ENCODE measurements around the gene TIFAB. TPM values are rescaled to one million over a fixed set of nuclear protein-coding genes. Genes with fewer than 3 reads are reported as not detected.

The TIFAB gene
- total RNA-seq, 1 experiment from 2014 or later: not detected

- H3K4me3 ChIP-seq (ENCODE audit: low read depth in 2 of 2, low read length in 2 of 2): no peak overlapping the region
- TF ChIP-seq REST (IDR thresholded peaks at IDR 0.05; ENCODE audit: insufficient read depth in 1 of 2, low read depth in 2 of 2, low read length in 1 of 2) (no peak), SIN3A (IDR thresholded peaks at IDR 0.05; ENCODE audit: borderline replicate concordance, insufficient read depth, low read depth, low read length) (no peak), CTCF (IDR thresholded peaks at IDR 0.05) (no peak), TCF7L2 (IDR thresholded peaks at IDR 0.05; ENCODE audit: low read depth, low read length) (no peak)
- no TSS peak for BruUV-seq (replicated peaks)
- H3K9me3 ChIP-seq (ENCODE audit: control insufficient read depth, insufficient read depth, low read depth, low read length): no peaks in the 10 kb centered on the region
- no peak for ATAC-seq
- H3K27ac ChIP-seq (ENCODE audit: low read length): no peak overlapping the region
- intact Hi-C loops (cut with micrococcal nuclease; ENCODE audit: unreplicated experiment): no loop called here
- in situ Hi-C loops (cut with HindIII; ENCODE audit: low pct_unique_long_range_greater_than_20kb, low sequenced_read_pairs): loop anchor here (25.0 kb wide), 1 partner anchor 363 kb away; the partner anchor contains the start of gene SLC25A48
- ChIA-PET POLR2A (no interaction called here), CTCF (interaction anchor here (0.6 to 1.5 kb wide), 2 partner anchors 17 to 78 kb away, joined by 3 to 4 read pairs; no protein-coding TSS in a partner anchor)
- no peaks in the 10 kb centered on the region for H3K4me1 ChIP-seq (ENCODE audit: control insufficient read depth, insufficient read depth, low read length)
- peaks cover 16% of the 10 kb centered on the region for H3K27me3 ChIP-seq (ENCODE audit: control insufficient read depth, insufficient read depth, low read length)
- no peaks in the 10 kb centered on the region for H3K36me3 ChIP-seq (ENCODE audit: control insufficient read depth, insufficient read depth, low read length)
- no peak for DNase-seq (ENCODE audit: low read depth, low spot score)
These were observed 22.0 kb upstream of the TIFAB start for GRCh38 chr5:135473956-135474670.

- Histone ChIP-seq H3K4me1 (ENCODE audit: control insufficient read depth, insufficient read depth, low read length) (no peaks in the 10 kb centered on the region), H3K27ac (ENCODE audit: low read length) (no peak overlapping the region), H3K9me3 (ENCODE audit: control insufficient read depth, insufficient read depth, low read depth, low read length) (no peaks in the 10 kb centered on the region), H3K36me3 (ENCODE audit: control insufficient read depth, insufficient read depth, low read length) (no peaks in the 10 kb centered on the region), H3K4me3 (ENCODE audit: low read depth in 2 of 2, low read length in 2 of 2) (no peak overlapping the region), H3K27me3 (ENCODE audit: control insufficient read depth, insufficient read depth, low read length) (peaks cover 16% of the 10 kb centered on the region)
- POLR2A ChIA-PET: no interaction called here
- no peak for DNase-seq (ENCODE audit: low read depth, low spot score)
- BruUV-seq (replicated peaks): no TSS peak
- no peak for ATAC-seq
- in situ Hi-C loops (cut with HindIII; ENCODE audit: low pct_unique_long_range_greater_than_20kb, low sequenced_read_pairs) (loop anchor here (25.0 kb wide), 1 partner anchor 365 kb away; the partner anchor contains the start of gene SLC25A48), intact Hi-C loops (cut with micrococcal nuclease; ENCODE audit: unreplicated experiment) (no loop called here)
- CTCF ChIA-PET: interaction anchor here (1.5 kb wide), 1 partner anchor 15 kb away, joined by 4 read pairs; no protein-coding TSS in a partner anchor
- no peak for TF ChIP-seq TCF7L2 (IDR thresholded peaks at IDR 0.05; ENCODE audit: low read depth, low read length)
- TF ChIP-seq POLR2AphosphoS5 (IDR thresholded peaks at IDR 0.05; ENCODE audit: low read depth, low read length): no peak
- no peak for TF ChIP-seq REST (IDR thresholded peaks at IDR 0.05; ENCODE audit: insufficient read depth in 1 of 2, low read depth in 2 of 2, low read length in 1 of 2)
- no peak for TF ChIP-seq CTCF (IDR thresholded peaks at IDR 0.05)
- TF ChIP-seq SIN3A (IDR thresholded peaks at IDR 0.05; ENCODE audit: borderline replicate concordance, insufficient read depth, low read depth, low read length): no peak
These were observed 20.0 kb upstream of the TIFAB start for GRCh38 chr5:135472141-135472540.
